Natural killer cell (primary cell): ENCODE measurements around the gene DSCAML1. TPM values are rescaled to one million over a fixed set of nuclear protein-coding genes. Genes with fewer than 3 reads are reported as not detected.

Source experiments
- ATAC-seq, 3 donors: fragments of 150-1000 bp in 2 of 3; fragments of 200-7000 bp in 1 of 3; cut with Tn5 transposase; 1 replicate in 1 of 3; 2 replicates in 2 of 3; pipeline ENCODE4 v1.10.0; 2021; ENCODE audit warnings: mild to moderate bottlenecking in 2 of 3, moderate library complexity in 2 of 3
- DNase-seq, 2 donors: peaks; one replicate each; pipeline versions ENCODE4 v3.0.0 to v3.0.0-alpha.2; 2013 to 2021; ENCODE audit warnings: mixed read lengths in 1 of 2
- H3K27ac ChIP-seq: one replicate; pipeline ENCODE4 v1.5.1; 2013; ENCODE audit warnings: mild to moderate bottlenecking, low read length
- H3K27me3 ChIP-seq: one replicate; pipeline ENCODE4 v1.6.1; 2013; ENCODE audit warnings: low read length; ENCODE audit not compliant: control insufficient read depth, insufficient read depth
- H3K36me3 ChIP-seq: one replicate; pipeline ENCODE4 v1.6.1; 2013; ENCODE audit warnings: low read length; ENCODE audit not compliant: control insufficient read depth, insufficient read depth
- H3K4me1 ChIP-seq: one replicate; pipeline ENCODE4 v1.6.1; 2013; ENCODE audit warnings: low read length; ENCODE audit not compliant: control insufficient read depth, insufficient read depth
- H3K4me3 ChIP-seq: one replicate; pipeline ENCODE4 v1.5.1; 2013; ENCODE audit warnings: low read length
- H3K9me3 ChIP-seq: one replicate; pipeline ENCODE4 v1.6.1; 2013; ENCODE audit warnings: low read length; ENCODE audit not compliant: control insufficient read depth, insufficient read depth
- H3K27ac Mint-ChIP-seq, 2 donors: one replicate each; pipeline ENCODE4 v1.8.0; 2022; ENCODE audit warnings: mild to moderate bottlenecking in 2 of 2, mixed read lengths in 2 of 2, moderate library complexity in 1 of 2
- H3K27me3 Mint-ChIP-seq, 2 donors: one replicate each; pipeline ENCODE4 v1.8.0; 2022; ENCODE audit warnings: low read depth in 2 of 2, mixed read lengths in 2 of 2
- H3K36me3 Mint-ChIP-seq: one replicate; pipeline ENCODE4 v1.8.0; 2022; ENCODE audit warnings: mixed read lengths
- H3K4me1 Mint-ChIP-seq, 2 donors: one replicate each; pipeline ENCODE4 v1.8.0; 2022; ENCODE audit warnings: mixed read lengths in 2 of 2
- H3K4me3 Mint-ChIP-seq: one replicate; pipeline ENCODE4 v1.8.0; 2022; ENCODE audit warnings: mild to moderate bottlenecking, moderate library complexity, mixed read lengths
- H3K9me3 Mint-ChIP-seq, 2 donors: one replicate each; pipeline ENCODE4 v1.8.0; 2022; ENCODE audit warnings: mixed read lengths in 2 of 2
- CTCF ChIP-seq: fragments of 200-600 bp; IDR thresholded peaks from one replicate; pipeline ENCODE4 v1.8.0; 2022; ENCODE audit warnings: antibody characterized with exemption
- WGBS: methylation state at CpG from one replicate; pipeline ENCODE4 v1.1.7; 2013; ENCODE audit warnings: missing lambda C conversion rate; ENCODE audit not compliant: insufficient coverage; 5-methylcytosine and 5-hydroxymethylcytosine counted together
- intact Hi-C: fragments of 100-400 bp; cut with micrococcal nuclease; formaldehyde crosslinking; loops from one replicate; pipeline ENCODE4 v1.14.2; 2022
- total RNA-seq, 4 donors: library from RNA; stranded (reverse); fragments of 120-200 nt in 1 of 4; gene quantifications; one replicate each; pipeline versions ENCODE4 v1.2.3 to v1.2.4, GENCODE V29; 2013 to 2022

Gene DSCAML1
- total RNA-seq, 3 donors from 2014 or later (not counting 1 experiment from before 2014, with no cell fraction given): 0.66 TPM; not detected in 2

DNA sequence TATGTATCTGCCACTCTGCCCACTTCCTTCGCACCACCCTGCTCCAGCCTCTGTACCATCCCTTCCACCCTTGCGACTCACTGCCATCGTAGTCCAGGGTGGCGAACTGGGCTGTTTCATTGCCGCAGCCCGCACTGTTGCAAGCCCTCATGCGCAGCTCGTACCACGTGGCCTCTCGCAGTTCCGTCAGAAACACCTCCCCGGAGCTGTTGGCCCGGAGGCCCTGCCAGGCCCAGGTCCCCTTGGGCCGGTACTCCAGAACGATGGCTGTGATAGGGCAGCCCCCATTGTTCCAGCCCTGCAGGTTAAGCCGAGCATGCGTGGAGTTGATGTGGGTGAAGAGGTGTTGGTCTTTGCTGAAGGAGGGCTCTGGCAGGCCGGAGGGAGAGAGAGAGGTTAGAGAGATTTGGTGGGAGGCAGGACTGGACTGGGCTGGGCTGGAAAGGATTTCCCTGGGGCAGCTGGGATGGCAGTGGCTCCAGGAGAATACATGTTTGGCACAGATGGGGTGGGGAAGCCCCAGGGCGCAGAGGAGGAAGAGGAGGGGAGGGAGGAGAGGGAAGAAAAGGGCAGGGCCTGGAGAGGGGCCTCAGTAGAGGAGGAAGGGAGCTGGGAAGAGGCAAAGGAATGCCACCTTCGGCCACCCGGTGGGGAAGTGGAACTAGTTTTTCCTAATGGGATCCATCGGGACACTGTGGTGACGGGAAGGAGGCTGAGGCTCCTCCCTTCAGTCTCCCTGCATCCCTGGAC is 359.8 kb downstream of the DSCAML1 start:
- Histone ChIP-seq H3K4me3 (no peak overlapping the region), H3K9me3 (no peaks in the 10 kb centered on the region), H3K36me3 (no peaks in the 10 kb centered on the region), H3K27me3 (no peaks in the 10 kb centered on the region), H3K27ac (no peak overlapping the region), H3K4me1 (no peaks in the 10 kb centered on the region)
- intact Hi-C loops: no loop called here
- WGBS: 90% methylated on average over 23 of the region's 23 CpGs
- no peak for TF ChIP-seq CTCF
- no peaks in the 10 kb centered on the region for H3K36me3 Mint-ChIP-seq
- peaks cover 9 to 11% of the 10 kb centered on the region in 2 donors for H3K27me3 Mint-ChIP-seq
- no peaks in the 10 kb centered on the region for H3K4me1 Mint-ChIP-seq
- H3K9me3 Mint-ChIP-seq: no peaks in the 10 kb centered on the region
- ATAC-seq (no peak), DNase-seq (no peak)
- no peak overlapping the region for H3K4me3 Mint-ChIP-seq
- no peak overlapping the region for H3K27ac Mint-ChIP-seq

DNA sequence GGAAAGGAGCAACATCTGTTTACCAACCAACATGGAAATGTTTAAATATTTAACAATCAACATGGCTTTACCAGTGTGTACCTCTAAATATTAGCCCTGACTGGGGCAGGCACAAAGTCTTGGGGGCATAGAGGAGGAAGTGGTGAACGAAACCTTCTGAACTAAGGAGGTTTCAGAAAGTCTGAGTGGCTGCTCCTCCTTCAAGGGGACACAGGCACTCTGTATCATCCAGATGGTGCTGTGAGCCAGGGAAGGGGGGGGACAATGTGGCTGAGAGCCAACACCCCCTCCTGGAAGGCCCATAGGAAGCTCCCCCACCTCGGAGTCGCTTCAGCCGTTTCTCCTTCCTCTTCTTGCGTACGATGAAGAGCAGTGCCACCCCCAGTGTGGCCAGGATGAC is 361.7 kb downstream of the DSCAML1 start:
- intact Hi-C loops: no loop called here
- TF ChIP-seq CTCF: no peak
- H3K36me3 ChIP-seq: no peaks in the 10 kb centered on the region
- DNase-seq: no peak
- no peak overlapping the region for H3K4me3 Mint-ChIP-seq
- no peak overlapping the region for H3K4me3 ChIP-seq
- no peaks in the 10 kb centered on the region for H3K9me3 ChIP-seq
- H3K36me3 Mint-ChIP-seq: no peaks in the 10 kb centered on the region
- no peak overlapping the region for H3K27ac ChIP-seq
- H3K27me3 ChIP-seq: no peaks in the 10 kb centered on the region
- WGBS: 6% methylated on average over 6 of the region's 6 CpGs
- no peaks in the 10 kb centered on the region for H3K4me1 ChIP-seq
- H3K9me3 Mint-ChIP-seq: no peaks in the 10 kb centered on the region
- H3K27ac Mint-ChIP-seq: no peak overlapping the region
- no peak for ATAC-seq
- peaks cover 4 to 7% of the 10 kb centered on the region in 2 donors for H3K27me3 Mint-ChIP-seq
- H3K4me1 Mint-ChIP-seq: no peaks in the 10 kb centered on the region

DNA sequence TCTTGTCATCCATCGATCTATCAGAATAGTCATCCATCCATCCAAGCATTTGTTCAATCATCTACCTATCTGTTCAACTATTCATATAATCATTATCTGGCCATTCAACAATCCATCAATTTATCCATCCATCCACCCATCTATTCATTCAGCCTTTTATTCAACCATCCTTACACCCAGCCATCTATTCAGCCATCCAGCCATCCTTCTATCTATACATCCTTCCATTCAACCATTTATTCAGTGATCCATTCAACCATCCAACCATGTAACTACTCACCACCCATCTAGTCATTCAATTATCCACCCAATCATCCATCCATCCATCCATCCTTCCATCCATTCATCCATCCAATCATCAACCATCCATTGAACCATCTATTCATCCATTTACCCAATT is 362.5 kb downstream of the DSCAML1 start:
- DNase-seq: no peak
- no peak for ATAC-seq
- Mint-ChIP-seq H3K4me1 (no peaks in the 10 kb centered on the region), H3K36me3 (no peaks in the 10 kb centered on the region), H3K4me3 (no peak overlapping the region), H3K27me3 (no peaks in the 10 kb centered on the region), H3K27ac (no peak overlapping the region), H3K9me3 (no peaks in the 10 kb centered on the region)
- Histone ChIP-seq H3K27ac (no peak overlapping the region), H3K4me1 (no peaks in the 10 kb centered on the region), H3K9me3 (no peaks in the 10 kb centered on the region), H3K27me3 (no peaks in the 10 kb centered on the region), H3K36me3 (no peaks in the 10 kb centered on the region), H3K4me3 (no peak overlapping the region)
- 93% methylated on average over 1 of the region's 1 CpG for WGBS
- TF ChIP-seq CTCF: no peak
- intact Hi-C loops: no loop called here

DNA sequence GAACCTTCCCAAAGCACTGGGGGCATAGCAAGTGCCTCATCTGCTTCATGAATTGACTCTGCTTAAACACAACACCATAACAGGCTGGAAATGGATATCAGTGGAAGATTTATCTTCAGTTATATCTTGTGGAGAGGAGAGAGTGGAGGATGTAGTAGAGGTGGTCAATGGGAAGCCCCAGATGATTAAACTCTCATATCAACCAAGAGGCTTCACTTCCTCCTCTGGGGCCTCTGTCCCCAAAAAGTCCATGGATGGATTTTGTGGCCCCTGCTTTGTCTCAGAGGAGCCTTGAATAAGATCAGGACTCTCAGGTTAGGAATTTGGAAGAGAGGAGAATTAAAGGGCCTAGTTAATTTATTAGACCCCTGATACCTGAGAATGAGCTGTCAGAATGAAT is 363.3 kb downstream of the DSCAML1 start:
- no peaks in the 10 kb centered on the region for H3K4me1 ChIP-seq
- no peaks in the 10 kb centered on the region for H3K27me3 Mint-ChIP-seq
- no peak for ATAC-seq
- H3K36me3 Mint-ChIP-seq: no peaks in the 10 kb centered on the region
- no peak overlapping the region for H3K4me3 ChIP-seq
- no peak overlapping the region for H3K27ac ChIP-seq
- H3K27ac Mint-ChIP-seq: no peak overlapping the region
- no peaks in the 10 kb centered on the region for H3K9me3 Mint-ChIP-seq
- H3K4me3 Mint-ChIP-seq: no peak overlapping the region
- no peaks in the 10 kb centered on the region for H3K4me1 Mint-ChIP-seq
- no peaks in the 10 kb centered on the region for H3K36me3 ChIP-seq
- H3K27me3 ChIP-seq: no peaks in the 10 kb centered on the region
- no peak for TF ChIP-seq CTCF
- DNase-seq: no peak
- intact Hi-C loops: no loop called here
- no peaks in the 10 kb centered on the region for H3K9me3 ChIP-seq
